Esophagus squamous epithelium (tissue), 5 donors: ENCODE results near the gene ZCRB1. TPM values are rescaled to one million over a fixed set of nuclear protein-coding genes. Genes with fewer than 3 reads are reported as not detected.
"Not testable (repeated sequence)": the region's sequence is repeated elsewhere in the genome, so short reads cannot be mapped to it uniquely, and the experiment has no call there.

Experiments used
- DNase-seq: peaks from one replicate; lab custom pipeline; 2025; lab: John Stamatoyannopoulos, UW
- H3K27ac ChIP-seq, 4 donors: fragments of 200-600 bp; sonication (generic); one replicate each; pipeline ENCODE4 v1.5.1; 2016 to 2019; ENCODE audit warnings: mild to moderate bottlenecking in 1 of 4
- H3K27me3 ChIP-seq, 4 donors: fragments of 200-600 bp; sonication (generic); 1 replicate in 3 of 4; 2 replicates in 1 of 4; pipeline versions ENCODE4 v1.5.1 to v1.6.0; 2017 to 2021; ENCODE audit warnings: antibody characterized with exemption in 1 of 4
- H3K36me3 ChIP-seq, 3 donors: fragments of 200-600 bp; sonication (generic); one replicate each; pipeline ENCODE4 v1.5.1; 2016 to 2019
- H3K4me1 ChIP-seq, 3 donors: fragments of 200-600 bp; sonication (generic); one replicate each; pipeline ENCODE4 v1.5.1; 2017 to 2019
- H3K4me3 ChIP-seq, 4 donors: fragments of 200-600 bp; sonication (generic); 1 replicate in 3 of 4; 2 replicates in 1 of 4; pipeline ENCODE4 v1.5.1; 2016 to 2019; ENCODE audit warnings: mild to moderate bottlenecking in 2 of 4, moderate library complexity in 1 of 4
- H3K9me3 ChIP-seq, 3 donors: fragments of 200-600 bp; sonication (generic); one replicate each; pipeline ENCODE4 v1.5.1; 2016 to 2019
- CTCF ChIP-seq, 6 experiments: fragments of 450-650 bp in 4 of 6; fragments of 200-600 bp in 2 of 6; sonication (generic) in 2 of 6; IDR thresholded peaks; one replicate each; pipeline ENCODE4 v1.5.1; 2016 to 2019; ENCODE audit warnings: antibody characterized with exemption in 6 of 6, mild to moderate bottlenecking in 4 of 6, moderate library complexity in 4 of 6
- POLR2A ChIP-seq, 4 donors: fragments of 450-650 bp; IDR thresholded peaks; one replicate each; pipeline ENCODE4 v1.6.1; 2017; ENCODE audit warnings: antibody characterized with exemption in 4 of 4, mild to moderate bottlenecking in 4 of 4, moderate library complexity in 3 of 4
- WGBS, 2 donors: methylation state at CpG; one replicate each; pipeline ENCODE4 v1.1.5; 2018; 5-methylcytosine and 5-hydroxymethylcytosine counted together
- intact Hi-C: fragments of 100-400 bp; cut with DNase I; formaldehyde crosslinking; loops from one replicate; pipeline ENCODE4 v1.15.0; 2022
- total RNA-seq, 4 donors: library from RNA; depleted of rRNA; stranded (reverse); fragments of >200 nt; gene quantifications; one replicate each; pipeline ENCODE4 v1.1.0, GENCODE V29; 2016
- donor health status: DM: yes; HTN: yes; CAD: no.

The ZCRB1 gene
- total RNA-seq, 4 donors from 2014 or later = 7.7 to 22.5 (median 17.8) TPM

DNA sequence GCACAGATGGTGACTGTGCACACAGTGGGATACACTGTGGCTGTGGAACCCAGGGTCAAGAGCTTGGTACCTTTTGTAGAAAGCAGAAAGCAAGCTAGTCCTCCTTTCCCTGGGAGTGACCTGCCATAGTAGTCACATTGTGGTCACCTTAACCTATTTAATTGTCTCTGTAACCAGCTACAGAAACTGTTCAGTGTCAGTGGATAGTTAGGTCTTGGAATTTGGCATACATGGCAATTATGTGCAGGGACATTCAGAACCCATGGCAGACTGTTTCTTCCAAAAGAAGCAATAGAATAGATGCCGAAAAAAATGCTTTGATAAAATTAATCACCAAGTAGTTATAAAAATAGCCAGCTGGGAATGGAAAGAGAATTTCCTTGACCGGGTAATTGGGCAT, 30.4 kb upstream of the ZCRB1 start:
- peaks cover 0 to 73% (median 0%) of the 10 kb centered on the region in 3 donors for H3K36me3 ChIP-seq
- intact Hi-C loops = no loop called here
- H3K9me3 ChIP-seq = no peaks in the 10 kb centered on the region
- 70 to 72% methylated on average over 2 of the region's 2 CpGs for WGBS, 2 donors
- DNase-seq = no peak
- no peaks in the 10 kb centered on the region for H3K27me3 ChIP-seq
- no peak overlapping the region for H3K27ac ChIP-seq
- TF ChIP-seq POLR2A (IDR thresholded peaks at IDR 0.05) (no peak), CTCF (IDR thresholded peaks at IDR 0.05) (no peak)
- H3K4me1 ChIP-seq = no peaks in the 10 kb centered on the region
- H3K4me3 ChIP-seq = no peak overlapping the region

- H3K27me3 ChIP-seq, H3K9me3 ChIP-seq, H3K4me3 ChIP-seq, H3K27ac ChIP-seq, DNase-seq, H3K4me1 ChIP-seq, intact Hi-C loops: not testable (repeated sequence)
- WGBS, 2 donors = no CpG with 5 or more reads among the region's 34 CpGs
- peaks cover 0 to 52% (median 0%) of the 10 kb centered on the region in 3 donors for H3K36me3 ChIP-seq
These were observed 24.1 kb upstream of the ZCRB1 start for GRCh38 chr12:42350021-42350407.

GRCh38 chr12:42349119-42350020, 23.5 kb upstream of the ZCRB1 start:
- peaks cover 0 to 45% (median 0%) of the 10 kb centered on the region in 3 donors for H3K36me3 ChIP-seq
- intact Hi-C loops, H3K4me1 ChIP-seq, H3K27ac ChIP-seq, H3K4me3 ChIP-seq, DNase-seq, H3K27me3 ChIP-seq, H3K9me3 ChIP-seq: not testable (repeated sequence)
- WGBS, 2 donors = 70 to 82% methylated on average over 3 to 6 of the region's 16 CpGs

GRCh38 chr12:42346403-42347002, 20.6 kb upstream of the ZCRB1 start:
- 94 to 100% methylated on average over 1 of the region's 1 CpG for WGBS, 2 donors
- no peak for DNase-seq
- TF ChIP-seq POLR2A (IDR thresholded peaks at IDR 0.05) (no peak), CTCF (IDR thresholded peaks at IDR 0.05) (no peak)
- intact Hi-C loops = no loop called here
- no peak overlapping the region for H3K27ac ChIP-seq
- peaks cover 0 to 25% (median 0%) of the 10 kb centered on the region in 3 donors for H3K36me3 ChIP-seq
- no peak overlapping the region for H3K4me3 ChIP-seq
- H3K27me3 ChIP-seq = no peaks in the 10 kb centered on the region
- H3K4me1 ChIP-seq = no peaks in the 10 kb centered on the region
- H3K9me3 ChIP-seq = no peaks in the 10 kb centered on the region

GRCh38 chr12:42343721-42344120, 17.8 kb upstream of the ZCRB1 start:
- H3K27me3 ChIP-seq = no peaks in the 10 kb centered on the region
- DNase-seq = no peak
- TF ChIP-seq CTCF (IDR thresholded peaks at IDR 0.05) = no peak
- no peak for TF ChIP-seq POLR2A (IDR thresholded peaks at IDR 0.05)
- 42 to 59% methylated on average over 3 of the region's 3 CpGs for WGBS, 2 donors
- no peaks in the 10 kb centered on the region for H3K4me1 ChIP-seq
- no peak overlapping the region for H3K4me3 ChIP-seq
- intact Hi-C loops = no loop called here
- peaks cover 0 to 39% (median 0%) of the 10 kb centered on the region in 3 donors for H3K36me3 ChIP-seq
- no peaks in the 10 kb centered on the region for H3K9me3 ChIP-seq
- H3K27ac ChIP-seq = no peak overlapping the region

- H3K4me3 ChIP-seq = no peak overlapping the region
- no peaks in the 10 kb centered on the region for H3K4me1 ChIP-seq
- H3K36me3 ChIP-seq = peaks cover 0 to 47% (median 3%) of the 10 kb centered on the region in 3 donors
- 66 to 68% methylated on average over 2 of the region's 2 CpGs for WGBS, 2 donors
- DNase-seq = no peak
- intact Hi-C loops = no loop called here
- H3K9me3 ChIP-seq = no peaks in the 10 kb centered on the region
- H3K27ac ChIP-seq = no peak overlapping the region
- H3K27me3 ChIP-seq = no peaks in the 10 kb centered on the region
- TF ChIP-seq CTCF (IDR thresholded peaks at IDR 0.05) (no peak), POLR2A (IDR thresholded peaks at IDR 0.05) (no peak)
These were observed 16.1 kb upstream of the ZCRB1 start for GRCh38 chr12:42342028-42342427.
